ENCODE results near the gene CWF19L2.
"Not testable (repeated sequence)": the region's sequence is repeated elsewhere in the genome, so short reads cannot be mapped to it uniquely, and the experiment has no call there.

CWF19L2 gene

DNA sequence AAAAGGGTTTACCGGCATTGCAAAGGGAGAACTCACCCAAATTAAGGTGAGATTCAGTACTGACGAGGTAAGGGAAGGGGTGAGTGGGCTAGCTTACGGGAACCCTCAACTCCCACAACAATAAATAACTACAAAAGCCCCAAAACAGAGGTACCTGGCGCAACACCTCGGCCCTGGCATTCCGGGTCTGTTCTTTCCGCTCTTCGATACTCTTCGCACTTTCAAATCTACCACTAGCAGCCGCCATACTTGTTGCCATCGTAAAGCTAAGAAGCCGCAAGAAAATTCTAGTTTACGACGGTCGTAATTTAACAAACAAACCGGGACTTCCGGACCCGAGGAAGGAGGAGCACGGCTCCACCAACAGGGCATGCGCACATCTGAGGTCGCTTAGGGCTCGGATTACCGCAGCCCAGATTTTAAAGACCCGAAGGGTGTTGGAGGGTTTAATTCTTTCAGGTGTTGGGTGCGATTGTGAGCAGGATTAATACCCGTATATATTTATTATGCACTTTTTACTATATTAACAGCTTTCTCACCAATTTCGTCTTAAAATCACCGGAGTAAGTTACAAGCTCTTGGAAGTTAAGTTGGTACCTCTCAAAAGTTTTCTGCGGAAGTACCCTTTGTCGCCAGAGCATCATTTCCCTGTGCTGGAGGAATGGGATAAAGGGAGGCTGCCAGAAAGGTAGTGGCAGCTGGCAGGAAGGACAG is at the start of gene CWF19L2:
CWF19L2 (minus strand) TSS at position 268 of the 714 bp plus-strand sequence; CDS start at position 259, 9 bp downstream.
- peak; percentile 77 for DNase-seq (ENCODE audit: low spot score)

DNA sequence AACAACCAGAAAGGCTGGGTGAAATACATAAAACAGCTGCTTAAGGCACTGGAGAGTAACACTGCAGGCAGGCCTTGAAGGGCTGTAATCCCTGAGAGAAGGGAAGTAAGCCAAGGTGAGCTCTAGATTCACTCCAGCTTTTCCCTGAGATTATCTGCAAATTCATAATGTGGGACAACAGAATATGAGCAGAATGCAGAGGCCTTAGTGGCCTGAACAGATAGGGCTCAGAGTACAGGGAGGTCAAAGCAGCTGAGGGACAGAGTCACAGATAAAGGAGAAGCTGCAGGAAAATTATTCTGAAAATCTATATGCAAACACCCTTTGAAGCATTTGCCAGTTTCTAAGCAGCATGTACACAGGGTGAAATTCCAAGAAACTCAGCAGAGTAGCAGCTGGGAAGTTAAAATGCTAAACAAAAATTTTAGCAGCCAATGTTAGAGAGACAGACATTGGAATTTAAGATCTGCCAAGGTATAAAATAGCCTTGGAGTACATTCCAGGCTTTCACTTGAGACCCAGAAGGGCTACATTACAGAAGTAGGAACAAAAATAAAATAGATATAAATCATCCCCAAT is 48.1 kb upstream of the CWF19L2 start:
- DNase-seq (ENCODE audit: low spot score), result no peak

DNA sequence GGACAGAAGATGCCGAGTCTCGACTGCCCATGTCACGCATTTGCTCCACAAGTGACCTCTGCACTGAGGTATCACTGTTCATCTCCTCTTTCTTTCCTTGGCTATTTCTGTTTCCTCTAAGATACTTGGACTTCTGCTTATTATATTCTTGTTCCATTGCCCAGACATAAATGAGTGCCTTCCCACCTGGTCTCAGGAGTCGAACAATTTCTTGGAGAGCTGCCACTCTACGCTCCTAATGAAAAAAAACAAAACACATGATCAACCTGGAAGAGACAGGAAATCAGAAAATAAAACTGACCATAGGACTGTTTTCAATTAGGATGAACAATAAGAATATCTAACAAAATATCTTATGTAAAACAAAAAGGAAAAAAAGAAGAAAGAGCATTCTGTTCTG is 47.4 kb upstream of the CWF19L2 start:
- no peak for DNase-seq (ENCODE audit: low spot score)

DNA sequence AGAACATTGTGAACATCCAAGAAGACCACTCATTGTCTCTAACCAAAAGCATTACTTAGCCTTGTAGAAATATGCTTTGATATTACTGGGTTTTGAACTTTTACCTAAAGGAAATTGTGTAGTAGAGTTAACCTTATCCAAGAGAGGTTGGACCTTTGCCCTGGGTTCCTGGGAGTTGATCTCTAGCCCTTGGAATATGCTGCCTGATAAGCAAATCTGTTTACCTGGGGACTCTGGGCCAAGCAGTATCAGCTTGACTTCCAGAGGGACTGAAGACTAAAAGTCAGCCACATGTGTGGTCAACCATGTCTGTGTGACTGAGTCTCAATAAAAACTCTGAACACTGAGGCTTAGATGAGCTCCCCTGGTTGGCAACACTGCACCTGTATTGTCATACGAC is 44.1 kb upstream of the CWF19L2 start:
- DNase-seq (ENCODE audit: low spot score), result no peak

DNA sequence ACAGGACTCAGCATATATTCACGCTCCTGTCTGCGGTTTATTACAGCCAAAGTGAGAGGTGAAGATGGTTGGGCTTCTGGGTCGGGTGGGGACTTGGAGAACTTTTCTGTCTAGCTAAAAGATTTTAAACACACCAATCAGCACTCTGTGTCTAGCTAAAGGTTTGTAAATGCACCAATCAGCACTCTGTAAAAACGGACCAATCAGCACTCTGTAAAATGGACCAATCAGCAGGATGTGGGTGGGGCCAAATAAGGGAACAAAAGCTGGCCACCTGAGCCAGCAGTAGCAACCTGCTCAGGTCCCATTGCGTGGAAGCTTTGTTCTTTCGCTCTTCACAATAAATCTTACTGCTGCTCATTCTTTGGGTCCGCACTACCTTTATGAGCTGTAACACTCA is 39.7 kb upstream of the CWF19L2 start:
- not testable (repeated sequence) for DNase-seq (ENCODE audit: low spot score)

DNA sequence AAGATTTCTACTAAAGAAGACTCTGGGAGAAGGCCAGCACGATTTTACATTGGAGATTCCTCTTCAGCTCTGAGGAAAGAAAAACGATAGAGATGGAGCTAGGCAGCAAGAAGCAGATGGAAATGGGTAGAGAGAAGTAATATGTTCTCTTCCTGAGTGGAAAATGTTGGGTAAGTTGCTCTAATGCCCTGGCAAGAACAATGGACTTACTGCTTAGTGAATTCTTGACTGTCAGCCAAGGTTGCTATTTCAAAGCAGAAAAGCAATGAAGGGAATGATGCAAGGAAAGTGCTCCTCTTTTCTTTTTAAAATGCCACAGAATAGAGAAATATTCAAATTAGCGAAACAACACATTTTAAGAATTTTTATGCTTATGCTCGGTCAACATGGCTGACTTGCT is 38.4 kb upstream of the CWF19L2 start:
- no peak for DNase-seq (ENCODE audit: low spot score)

DNA sequence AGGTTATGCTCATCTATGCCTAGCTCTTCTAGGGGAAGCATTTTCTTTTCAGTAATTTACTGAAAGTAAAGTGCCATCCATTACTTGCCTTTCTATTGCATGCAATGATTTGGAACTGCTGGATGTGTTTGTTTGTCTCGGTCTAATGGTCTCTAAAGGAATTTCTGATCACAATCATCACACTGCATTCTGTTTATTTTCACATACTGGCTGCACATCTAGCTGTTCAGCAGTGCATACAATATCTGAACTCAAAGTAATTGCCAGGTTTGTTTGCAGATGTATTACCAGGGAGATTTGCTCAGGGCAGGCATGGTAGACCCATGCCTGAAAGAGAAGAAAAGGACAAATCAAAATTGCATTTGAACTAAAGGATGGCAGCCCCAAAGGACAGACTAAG is 36.4 kb upstream of the CWF19L2 start:
- no peak for DNase-seq (ENCODE audit: low spot score)

DNA sequence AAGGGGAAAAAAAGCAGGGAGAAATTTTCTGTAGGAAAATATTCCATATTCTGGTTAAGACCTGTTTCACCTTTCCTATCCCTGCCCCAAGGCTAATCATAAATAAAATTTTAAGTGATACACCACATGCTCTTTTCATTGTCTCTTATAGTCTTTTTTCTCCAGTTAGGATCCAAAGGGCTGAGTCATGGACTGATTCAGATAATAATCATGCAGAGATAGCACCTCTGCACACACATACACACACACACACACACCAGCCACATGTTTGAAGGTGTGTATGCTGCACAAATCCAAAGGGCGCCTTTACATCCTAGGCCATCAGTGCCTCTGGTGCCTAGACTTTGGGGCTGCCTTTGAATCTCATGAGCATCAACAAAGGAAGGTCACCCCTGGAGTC is 35.5 kb upstream of the CWF19L2 start:
- DNase-seq (ENCODE audit: low spot score), result no peak

DNA sequence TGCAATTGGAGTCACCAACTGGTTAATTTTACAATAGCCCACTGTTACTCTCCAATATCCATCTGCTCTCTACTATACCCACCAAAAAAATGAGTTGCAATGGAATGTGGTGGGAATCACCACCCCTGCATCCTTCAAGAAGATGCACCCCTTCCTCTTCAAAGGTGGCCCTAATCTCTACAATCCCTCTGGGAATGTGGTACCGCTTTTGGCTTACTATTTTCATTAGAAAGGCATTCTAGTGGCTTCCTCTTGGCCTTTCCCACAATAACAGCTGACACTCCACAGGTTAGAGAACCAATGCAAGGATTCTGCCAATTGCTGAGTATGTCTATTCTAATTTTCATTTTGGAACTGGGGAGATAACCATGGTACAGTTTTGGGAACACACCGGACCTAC is 33.2 kb upstream of the CWF19L2 start:
- no peak for DNase-seq (ENCODE audit: low spot score)

DNA sequence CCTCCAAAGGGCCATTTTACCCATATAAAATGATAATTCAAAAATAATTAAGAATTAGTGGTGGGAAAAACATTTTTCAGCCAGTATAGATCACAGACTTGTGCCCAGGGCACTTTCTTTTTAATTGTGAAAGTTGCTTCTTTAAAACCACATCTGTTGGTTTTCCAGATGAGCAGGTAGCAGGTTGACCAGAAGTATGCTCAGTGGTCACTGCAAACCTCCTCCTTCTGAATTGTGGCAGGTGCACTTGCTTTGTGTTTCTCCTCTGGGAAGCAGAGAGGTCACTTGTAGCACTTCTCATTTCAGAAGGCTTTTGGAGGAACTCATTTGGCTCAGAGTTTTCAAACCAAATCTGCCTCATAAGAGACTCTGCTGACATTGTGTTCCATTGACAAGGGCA is 24.6 kb upstream of the CWF19L2 start:
- DNase-seq (ENCODE audit: low spot score), result no peak

DNA sequence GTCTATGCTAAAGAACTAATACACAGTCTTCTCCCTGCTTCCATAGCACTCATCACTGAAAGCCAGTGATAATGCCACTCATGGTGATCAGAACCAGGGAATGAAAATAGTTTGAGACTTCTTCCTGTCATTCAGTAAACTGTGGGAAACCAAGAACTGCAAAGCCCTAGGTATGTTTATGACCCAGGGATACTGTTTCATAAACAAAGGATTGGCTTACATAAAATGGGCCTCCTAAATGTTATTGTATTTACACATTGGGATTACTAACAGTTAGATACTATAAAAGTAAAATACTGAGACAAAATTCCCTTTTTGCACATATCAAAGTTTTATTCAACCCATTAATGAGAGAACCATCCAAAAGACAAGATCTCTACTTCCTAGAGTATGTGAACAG is 21.3 kb upstream of the CWF19L2 start:
- no peak for DNase-seq (ENCODE audit: low spot score)

DNA sequence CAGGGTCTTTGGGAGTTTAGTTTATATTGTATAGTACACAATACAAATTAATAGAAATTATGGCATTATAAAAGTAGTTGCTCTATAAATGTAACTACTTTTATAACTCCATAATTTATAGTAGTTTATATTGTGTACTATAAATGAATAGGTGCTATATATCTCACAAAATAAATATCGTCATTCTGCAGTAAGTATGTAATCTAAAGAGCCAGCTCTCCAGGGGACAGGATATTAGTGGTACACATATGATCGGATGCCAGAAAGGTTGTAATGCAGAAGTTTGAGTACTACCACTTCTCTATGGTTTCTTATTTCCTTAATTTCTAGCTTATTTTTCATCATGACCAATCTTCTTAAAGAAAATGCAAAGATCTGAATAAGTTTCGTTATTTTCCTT is 20.2 kb upstream of the CWF19L2 start:
- no peak for DNase-seq (ENCODE audit: low spot score)

DNA sequence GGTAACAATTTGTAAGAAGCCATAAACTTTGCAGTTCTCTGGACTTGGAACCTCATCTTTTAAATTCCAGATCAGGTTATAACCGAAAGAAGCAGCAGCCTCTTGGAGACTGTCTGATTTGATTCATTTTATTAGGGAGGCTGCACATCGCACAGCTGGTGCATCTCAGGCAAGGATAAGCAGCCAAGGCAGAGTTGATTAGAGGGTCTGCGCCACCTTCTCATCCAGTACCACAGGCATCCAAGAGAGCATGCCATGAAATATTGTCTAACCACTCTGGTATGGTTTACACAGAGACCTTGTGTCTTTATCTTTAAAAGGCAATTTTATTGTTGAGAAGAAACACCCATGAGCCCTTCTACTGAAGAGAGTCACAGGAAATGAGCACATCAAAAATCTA is 16.2 kb upstream of the CWF19L2 start:
- DNase-seq (ENCODE audit: low spot score), result no peak

DNA sequence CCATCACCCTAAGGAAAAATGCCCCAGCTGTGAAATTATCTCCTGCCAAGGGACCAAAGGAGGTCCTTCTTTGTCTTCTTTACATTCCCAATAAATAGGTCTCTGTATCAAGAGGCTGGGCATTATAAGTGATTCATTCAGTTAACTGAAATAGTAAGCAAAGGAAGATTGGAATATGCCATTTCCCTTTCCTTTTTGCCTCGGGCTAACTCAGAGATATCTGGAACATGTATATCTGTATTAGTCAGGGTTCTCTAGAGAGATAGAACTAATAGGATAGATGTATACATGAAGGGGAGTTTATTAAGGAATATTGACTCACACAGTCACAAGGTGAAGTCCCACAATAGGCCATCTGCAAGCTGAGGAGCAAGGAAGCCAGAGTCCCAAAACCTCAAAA is 15.3 kb upstream of the CWF19L2 start:
- no peak for DNase-seq (ENCODE audit: low spot score)

DNA sequence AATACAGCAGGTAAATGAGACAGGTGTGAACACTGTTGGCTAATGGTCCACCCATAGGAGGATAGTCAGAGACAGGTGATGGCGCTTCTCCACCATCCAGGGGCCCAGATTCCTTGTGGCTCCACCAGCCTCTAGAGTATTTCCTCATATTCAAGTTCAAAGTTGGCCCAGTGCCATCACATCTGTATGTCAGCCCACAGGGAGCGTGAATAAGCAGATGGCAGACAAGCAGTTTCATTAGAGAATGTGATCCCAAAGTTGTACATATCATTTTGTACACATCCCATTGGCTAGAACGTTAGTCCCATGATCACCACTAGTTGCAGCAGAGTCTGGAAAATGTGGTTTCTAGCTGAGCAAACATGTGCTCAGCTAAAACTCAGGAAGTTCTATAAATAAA is 11.0 kb upstream of the CWF19L2 start:
- DNase-seq (ENCODE audit: low spot score), result no peak

DNA sequence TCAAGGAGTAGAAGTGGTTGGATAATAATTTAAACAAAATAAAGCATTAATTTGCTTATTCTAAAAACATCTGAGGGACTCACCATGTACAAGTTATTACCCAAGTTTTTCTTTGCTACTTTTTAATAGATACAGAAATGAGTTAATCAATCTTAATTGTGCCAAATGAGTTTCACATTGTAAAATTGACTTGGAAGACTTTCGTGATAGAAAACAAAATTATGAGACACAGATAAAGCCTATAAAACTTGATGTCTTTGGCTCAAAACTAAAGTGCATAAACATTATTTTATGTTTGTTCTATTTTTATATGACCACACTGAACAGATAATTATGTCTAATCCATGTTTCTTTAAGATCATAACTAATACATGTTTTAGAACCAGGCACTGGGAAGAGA is 10.1 kb upstream of the CWF19L2 start:
- no peak for DNase-seq (ENCODE audit: low spot score)

DNA sequence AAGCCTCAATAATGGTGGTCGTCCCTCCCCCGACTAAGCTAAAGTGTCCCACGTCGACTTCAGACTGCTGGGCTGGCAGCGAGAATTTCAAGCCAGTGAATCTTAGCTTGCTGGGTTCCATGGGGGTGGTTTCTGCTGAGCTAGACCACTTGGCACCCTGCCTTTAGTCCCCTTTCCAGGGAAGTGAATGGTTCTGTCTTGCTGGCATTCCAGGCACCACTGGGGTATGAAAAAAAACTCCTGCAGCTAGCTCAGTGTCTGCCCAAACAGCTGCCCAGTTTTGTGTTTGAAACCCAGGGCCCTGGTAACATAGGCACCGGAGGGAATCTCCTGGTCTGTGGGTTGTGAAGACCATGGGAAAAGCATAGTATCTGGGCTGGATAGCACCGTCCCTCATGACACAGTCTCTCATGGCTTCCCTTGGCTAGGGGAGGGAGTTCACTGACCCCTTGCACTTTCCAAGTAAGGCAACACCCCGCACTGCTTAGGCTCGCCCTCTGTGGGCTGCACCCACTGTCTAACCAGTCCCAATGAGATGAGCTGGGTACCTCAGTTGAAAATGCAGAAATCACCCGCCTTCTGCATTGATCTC is 8.7 kb upstream of the CWF19L2 start:
- not testable (repeated sequence) for DNase-seq (ENCODE audit: low spot score)

DNA sequence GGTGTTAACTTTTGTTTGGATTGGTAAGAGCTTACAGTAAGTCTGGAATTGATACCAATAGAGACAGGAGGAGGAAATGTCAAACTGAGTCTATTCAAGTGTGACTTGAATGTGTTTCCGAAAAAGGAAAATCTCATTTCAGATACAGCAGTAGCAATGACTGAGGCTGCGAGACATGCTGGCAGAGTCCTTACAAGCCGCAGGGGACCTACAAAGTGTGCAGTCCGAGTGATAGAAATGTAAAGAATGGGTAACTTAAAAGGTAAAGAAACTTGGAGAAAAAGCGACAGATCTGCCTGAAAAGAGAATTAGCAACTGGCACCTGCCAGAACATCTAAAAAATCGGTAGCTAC is 444 bp downstream of the CWF19L2 start:
- DNase-seq (ENCODE audit: low spot score), result peak; percentile 3

DNA sequence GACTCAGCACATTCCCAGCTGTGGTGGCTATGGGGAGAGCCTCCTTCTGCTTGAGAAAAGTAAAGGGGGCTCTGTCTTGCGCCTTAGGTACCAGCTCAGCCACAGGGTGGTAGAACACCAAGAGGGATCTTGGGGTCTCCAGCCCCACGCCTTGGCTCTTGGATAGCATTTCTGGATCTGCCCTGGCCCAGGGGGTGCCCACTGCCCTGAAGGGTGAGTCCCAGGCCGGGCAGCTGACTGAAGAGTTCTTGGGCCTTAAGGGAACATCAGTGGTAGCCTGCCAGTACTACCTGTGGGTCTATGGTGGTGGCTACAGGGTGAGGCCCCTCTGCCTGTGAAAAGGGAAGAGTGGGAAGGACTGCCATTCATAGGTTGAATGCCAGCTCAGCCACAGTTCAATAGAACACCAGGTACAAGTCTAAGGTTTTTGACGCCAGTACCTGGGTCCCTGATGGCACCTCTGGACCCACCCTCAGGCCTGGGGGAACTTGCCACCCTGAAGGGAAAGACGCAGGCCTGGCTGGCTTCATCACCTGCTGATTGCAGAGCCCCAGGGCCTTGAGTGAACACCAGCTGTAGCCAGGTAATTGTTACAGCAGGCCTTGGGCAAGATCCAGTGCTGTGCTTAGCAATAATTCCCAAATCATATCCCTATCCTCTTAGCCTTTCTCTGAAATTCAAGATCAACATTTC is 3.9 kb downstream of the CWF19L2 start:
- no peak for DNase-seq (ENCODE audit: low spot score)

DNA sequence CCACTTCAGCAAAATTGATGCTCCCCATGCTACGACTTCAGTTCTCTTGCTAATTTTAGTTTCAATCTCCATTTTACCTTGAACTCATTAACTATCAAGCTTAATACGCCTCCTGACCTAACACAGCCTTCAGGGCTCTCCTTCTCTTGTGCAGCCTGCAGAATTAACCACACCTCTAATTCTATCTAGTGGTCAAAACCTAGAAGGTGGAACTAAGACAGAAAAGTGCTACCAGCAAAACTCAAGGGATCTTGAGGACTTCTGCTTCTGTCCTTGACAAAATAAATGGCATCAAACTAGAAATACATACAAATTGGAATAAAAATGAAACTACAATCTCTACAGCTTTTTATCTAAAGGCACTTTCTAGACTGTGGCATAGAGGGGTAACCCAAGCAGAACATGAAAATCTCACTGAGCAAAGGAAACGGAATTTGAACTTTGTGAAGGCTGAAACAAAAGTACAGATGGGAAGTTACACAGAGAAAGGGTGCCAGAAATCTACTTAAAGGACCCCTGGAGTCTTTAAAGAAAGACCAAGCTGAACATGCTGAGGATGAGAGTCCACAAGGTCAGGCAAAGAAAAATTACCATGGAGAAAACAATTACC is 10.7 kb downstream of the CWF19L2 start:
- DNase-seq (ENCODE audit: low spot score), result no peak

DNA sequence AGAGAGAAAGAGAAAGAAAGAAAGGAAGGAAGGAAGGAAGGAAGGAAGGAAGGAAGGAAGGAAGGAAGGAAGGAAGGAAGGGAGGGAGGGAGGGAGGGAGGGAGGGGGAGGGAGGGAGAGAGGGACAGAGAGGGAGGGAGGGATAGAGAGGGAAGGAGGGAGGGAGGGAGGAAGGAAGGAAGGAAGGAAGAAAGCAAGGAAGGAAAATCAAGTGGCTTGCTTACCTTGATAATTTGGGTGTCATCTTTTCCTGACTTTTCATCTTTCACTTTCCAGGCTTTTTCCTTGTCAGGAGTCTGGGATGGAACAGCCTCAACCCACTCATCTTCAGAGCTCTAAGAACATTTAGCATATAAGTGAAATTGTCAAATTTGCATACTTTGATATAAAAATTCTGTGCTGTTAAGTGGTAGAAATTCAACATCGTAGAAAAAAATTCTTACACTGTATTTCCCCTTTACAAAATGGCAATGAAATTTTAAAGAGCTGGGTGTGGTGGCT is 14.9 kb downstream of the CWF19L2 start:
- DNase-seq (ENCODE audit: low spot score), result no peak

DNA sequence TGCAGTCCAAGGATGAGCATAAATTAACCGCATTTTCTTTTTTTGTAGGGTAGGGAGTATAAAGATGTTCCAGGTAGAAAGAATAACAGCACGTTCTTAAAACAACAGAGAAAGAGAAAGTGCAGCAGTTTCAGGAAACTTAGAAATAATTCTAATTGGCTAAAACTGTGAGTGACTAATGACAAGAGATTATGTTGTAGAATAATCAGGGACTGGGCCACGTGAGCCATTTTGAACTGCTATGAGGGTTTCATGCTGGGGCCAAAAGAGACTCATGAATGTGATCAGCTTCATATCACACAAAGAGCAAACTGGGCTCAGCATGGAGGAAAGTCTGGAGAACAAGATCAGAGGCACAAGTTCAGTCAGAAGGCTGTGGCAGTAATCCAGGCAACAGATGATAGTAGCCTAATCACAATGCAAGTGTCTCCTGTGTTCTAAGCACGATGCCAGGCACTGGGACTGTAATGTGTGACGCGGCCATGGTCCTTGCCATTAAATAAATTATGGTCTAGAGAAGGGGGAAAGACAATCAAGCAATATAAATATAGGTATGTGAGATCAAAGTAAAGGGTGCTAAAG is 17.9 kb downstream of the CWF19L2 start:
- DNase-seq (ENCODE audit: low spot score), result no peak

Data from hepatic stellate cell (primary cell).